Peyer's patch (tissue), 4 donors: Measurements from ENCODE around the gene LRRC8C.

Experiments used
- CTCF ChIP-seq, 6 experiments: fragments of 450-650 bp in 4 of 6; fragments of 200-600 bp in 2 of 6; sonication (generic) in 1 of 6; IDR thresholded peaks; one replicate each; pipeline ENCODE4 v1.5.1; 2017 to 2019; ENCODE audit warnings: antibody characterized with exemption in 6 of 6, mild to moderate bottlenecking in 3 of 6, moderate library complexity in 1 of 6
- POLR2A ChIP-seq, 2 donors: fragments of 450-650 bp; IDR thresholded peaks; one replicate each; pipeline ENCODE4 v1.5.1; 2017; ENCODE audit warnings: antibody characterized with exemption in 2 of 2, mild to moderate bottlenecking in 2 of 2, moderate library complexity in 2 of 2

DNA sequence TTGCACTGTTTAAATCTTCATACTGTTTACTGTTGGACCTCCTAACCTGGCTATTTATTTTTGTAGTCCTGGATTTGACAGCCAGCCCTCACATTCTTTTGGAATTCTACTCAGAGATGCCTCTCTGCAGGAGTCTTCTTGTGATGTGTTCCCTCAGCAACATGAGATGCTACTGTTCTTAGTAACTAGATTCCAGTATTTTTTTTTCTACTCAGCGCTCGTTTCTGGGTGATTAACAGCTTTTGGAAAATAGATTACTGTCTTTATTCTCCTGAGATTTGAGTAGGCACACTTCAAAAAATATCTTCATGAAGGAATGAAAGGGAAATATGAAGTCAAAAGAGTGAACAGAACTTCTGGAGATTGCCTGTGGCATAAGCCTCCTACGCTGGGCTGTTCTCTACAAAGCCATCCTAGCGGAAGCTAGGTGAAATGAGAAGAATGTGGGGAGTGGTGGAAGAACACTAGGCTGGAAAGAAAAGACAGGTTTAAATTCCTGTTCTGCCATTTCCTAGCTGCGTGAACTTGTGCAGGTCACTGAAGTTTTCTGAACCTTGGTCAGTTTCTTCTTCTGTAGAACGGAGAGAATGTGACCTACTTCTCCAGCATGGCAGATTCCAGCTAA lies 75.9 kb downstream of the LRRC8C start:
- no peak for TF ChIP-seq POLR2A (IDR thresholded peaks at IDR 0.05)
- no peak for TF ChIP-seq CTCF (IDR thresholded peaks at IDR 0.05)
